ENCODE measurements around the gene SKA2.
"Not testable (repeated sequence)": the region's sequence is repeated elsewhere in the genome, so short reads cannot be mapped to it uniquely, and the experiment has no call there.

GRCh38 chr17:59090593-59090992 is 64.4 kb downstream of the SKA2 start:
- TF ChIP-seq POLR2A (IDR thresholded peaks at IDR 0.05) = not testable (repeated sequence)
- TF ChIP-seq, protein P1, sequence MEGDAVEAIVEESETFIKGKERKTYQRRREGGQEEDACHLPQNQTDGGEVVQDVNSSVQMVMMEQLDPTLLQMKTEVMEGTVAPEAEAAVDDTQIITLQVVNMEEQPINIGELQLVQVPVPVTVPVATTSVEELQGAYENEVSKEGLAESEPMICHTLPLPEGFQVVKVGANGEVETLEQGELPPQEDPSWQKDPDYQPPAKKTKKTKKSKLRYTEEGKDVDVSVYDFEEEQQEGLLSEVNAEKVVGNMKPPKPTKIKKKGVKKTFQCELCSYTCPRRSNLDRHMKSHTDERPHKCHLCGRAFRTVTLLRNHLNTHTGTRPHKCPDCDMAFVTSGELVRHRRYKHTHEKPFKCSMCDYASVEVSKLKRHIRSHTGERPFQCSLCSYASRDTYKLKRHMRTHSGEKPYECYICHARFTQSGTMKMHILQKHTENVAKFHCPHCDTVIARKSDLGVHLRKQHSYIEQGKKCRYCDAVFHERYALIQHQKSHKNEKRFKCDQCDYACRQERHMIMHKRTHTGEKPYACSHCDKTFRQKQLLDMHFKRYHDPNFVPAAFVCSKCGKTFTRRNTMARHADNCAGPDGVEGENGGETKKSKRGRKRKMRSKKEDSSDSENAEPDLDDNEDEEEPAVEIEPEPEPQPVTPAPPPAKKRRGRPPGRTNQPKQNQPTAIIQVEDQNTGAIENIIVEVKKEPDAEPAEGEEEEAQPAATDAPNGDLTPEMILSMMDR (IDR thresholded peaks at IDR 0.05) = not testable (repeated sequence)

All from adrenal gland (tissue), 5 donors.